ENCODE data around the gene MAP2.
A peak's percentile ranks its signal among the peaks of the same experiment; 100 is the strongest.

The MAP2 gene

GRCh38 chr2:209517436-209517835, 93.6 kb downstream of the MAP2 start:
- Mint-ChIP-seq H3K9me3 (peaks cover 0 to 3% of the 10 kb centered on the region in 2 donors), H3K27ac (no peak overlapping the region), H3K36me3 (peaks cover 0 to 3% of the 10 kb centered on the region in 2 donors), H3K4me3 (no peak overlapping the region), H3K27me3 (no peaks in the 10 kb centered on the region), H3K4me1 (peaks cover 2 to 11% of the 10 kb centered on the region in 2 donors)
- ATAC-seq (replicated peaks) (no peak), DNase-seq (no peak)

GRCh38 chr2:209519271-209519670, 95.4 kb downstream of the MAP2 start:
- Mint-ChIP-seq H3K4me3 (no peak overlapping the region), H3K36me3 (peaks cover 0 to 7% of the 10 kb centered on the region in 2 donors), H3K27me3 (no peaks in the 10 kb centered on the region), H3K27ac (no peak overlapping the region), H3K9me3 (peaks cover 0 to 6% of the 10 kb centered on the region in 2 donors), H3K4me1 (peaks cover 9 to 10% of the 10 kb centered on the region in 2 donors)
- ATAC-seq (replicated peaks) (no peak), DNase-seq (no peak)

- no peak overlapping the region for H3K4me3 Mint-ChIP-seq
- H3K27ac Mint-ChIP-seq, result no peak overlapping the region
Measured at GRCh38 chr2:209519906-209520305, 96.1 kb downstream of the MAP2 start.

GRCh38 chr2:209523041-209523740, 99.3 kb downstream of the MAP2 start:
- DNase-seq (no peak), ATAC-seq (replicated peaks) (no peak)
- peaks cover 0 to 4% of the 10 kb centered on the region in 2 donors for H3K9me3 Mint-ChIP-seq
- peaks cover 0 to 4% of the 10 kb centered on the region in 2 donors for H3K36me3 Mint-ChIP-seq
- H3K4me3 Mint-ChIP-seq, result no peak overlapping the region
- peak overlapping the region; percentile 68 for H3K27ac Mint-ChIP-seq
- H3K27me3 Mint-ChIP-seq, result no peaks in the 10 kb centered on the region
- peaks cover 19 to 38% of the 10 kb centered on the region in 2 donors for H3K4me1 Mint-ChIP-seq

More at GRCh38 chr2:209519906-209520305, 96.1 kb downstream of the MAP2 start:
- Mint-ChIP-seq H3K4me1 (peaks cover 9 to 10% of the 10 kb centered on the region in 2 donors), H3K27me3 (no peaks in the 10 kb centered on the region), H3K9me3 (peaks cover 0 to 6% of the 10 kb centered on the region in 2 donors), H3K36me3 (peaks cover 0 to 7% of the 10 kb centered on the region in 2 donors)
- DNase-seq (no peak), ATAC-seq (replicated peaks) (no peak)

GRCh38 chr2:209523867-209524266, 100.0 kb downstream of the MAP2 start:
- Mint-ChIP-seq H3K4me3 (peak overlapping the region; percentile 25 to 32), H3K9me3 (peaks cover 0 to 4% of the 10 kb centered on the region in 2 donors), H3K36me3 (peaks cover 0 to 4% of the 10 kb centered on the region in 2 donors), H3K27me3 (no peaks in the 10 kb centered on the region), H3K27ac (peak overlapping the region; percentile 86), H3K4me1 (peaks cover 19 to 38% of the 10 kb centered on the region in 2 donors)
- ATAC-seq (replicated peaks), result peak; percentile 74 to 75
- DNase-seq, result no peak

GRCh38 chr2:209525331-209525730, 101.5 kb downstream of the MAP2 start:
- DNase-seq, result no peak

GRCh38 chr2:209525834-209526281, 102.0 kb downstream of the MAP2 start:
- peaks cover 0 to 4% of the 10 kb centered on the region in 2 donors for H3K9me3 Mint-ChIP-seq
- peak overlapping the region; percentile 73 to 75 for H3K4me3 Mint-ChIP-seq
- H3K27me3 Mint-ChIP-seq, result no peaks in the 10 kb centered on the region
- H3K27ac Mint-ChIP-seq, result peak overlapping the region; percentile 79
- ATAC-seq (replicated peaks), result peak; percentile 19 to 24
- H3K36me3 Mint-ChIP-seq, result peaks cover 0 to 4% of the 10 kb centered on the region in 2 donors
- DNase-seq, result no peak
- H3K4me1 Mint-ChIP-seq, result peaks cover 19 to 38% of the 10 kb centered on the region in 2 donors

More at GRCh38 chr2:209525331-209525730, 101.5 kb downstream of the MAP2 start:
- H3K27me3 Mint-ChIP-seq, result no peaks in the 10 kb centered on the region
- H3K4me1 Mint-ChIP-seq, result peaks cover 19 to 38% of the 10 kb centered on the region in 2 donors
- H3K27ac Mint-ChIP-seq, result no peak overlapping the region
- H3K9me3 Mint-ChIP-seq, result peaks cover 0 to 4% of the 10 kb centered on the region in 2 donors
- H3K4me3 Mint-ChIP-seq, result peak overlapping the region in 1 of 2 donors; percentile 75
- ATAC-seq (replicated peaks), result no peak
- peaks cover 0 to 4% of the 10 kb centered on the region in 2 donors for H3K36me3 Mint-ChIP-seq

- Mint-ChIP-seq H3K4me3 (peak overlapping the region; percentile 59 to 63), H3K36me3 (peaks cover 0 to 4% of the 10 kb centered on the region in 2 donors), H3K9me3 (peaks cover 0 to 4% of the 10 kb centered on the region in 2 donors), H3K4me1 (peaks cover 19 to 38% of the 10 kb centered on the region in 2 donors), H3K27me3 (no peaks in the 10 kb centered on the region), H3K27ac (peak overlapping the region; percentile 66)
- ATAC-seq (replicated peaks) (peak; percentile 70 to 71), DNase-seq (no peak)
Measured at GRCh38 chr2:209526561-209526960, 102.7 kb downstream of the MAP2 start.

- Mint-ChIP-seq H3K4me3 (no peak overlapping the region), H3K36me3 (peaks cover 0 to 3% of the 10 kb centered on the region in 2 donors), H3K9me3 (peaks cover 3 to 4% of the 10 kb centered on the region in 2 donors), H3K4me1 (peaks cover 23 to 38% of the 10 kb centered on the region in 2 donors), H3K27ac (no peak overlapping the region), H3K27me3 (no peaks in the 10 kb centered on the region)
- ATAC-seq (replicated peaks) (no peak), DNase-seq (no peak)
Measured at GRCh38 chr2:209529579-209529978, 105.7 kb downstream of the MAP2 start.

- H3K27me3 Mint-ChIP-seq, result no peaks in the 10 kb centered on the region
- DNase-seq, result no peak
Measured at GRCh38 chr2:209532321-209532720, 108.5 kb downstream of the MAP2 start.

GRCh38 chr2:209533391-209533790, 109.5 kb downstream of the MAP2 start:
- Mint-ChIP-seq H3K27me3 (no peaks in the 10 kb centered on the region), H3K4me3 (no peak overlapping the region), H3K36me3 (peaks cover 0 to 3% of the 10 kb centered on the region in 2 donors), H3K4me1 (peaks cover 10 to 11% of the 10 kb centered on the region in 2 donors), H3K27ac (peak overlapping the region; percentile 26), H3K9me3 (peaks cover 2 to 3% of the 10 kb centered on the region in 2 donors)
- DNase-seq (no peak), ATAC-seq (replicated peaks) (no peak)

More at GRCh38 chr2:209532321-209532720, 108.5 kb downstream of the MAP2 start:
- Mint-ChIP-seq H3K4me3 (no peak overlapping the region), H3K27ac (no peak overlapping the region), H3K9me3 (peaks cover 3% of the 10 kb centered on the region in 2 donors), H3K4me1 (peaks cover 17% of the 10 kb centered on the region in 2 donors), H3K36me3 (peaks cover 0 to 3% of the 10 kb centered on the region in 2 donors)
- ATAC-seq (replicated peaks), result no peak

- Mint-ChIP-seq H3K4me1 (peaks cover 10 to 11% of the 10 kb centered on the region in 2 donors), H3K27ac (peak overlapping the region; percentile 81), H3K4me3 (no peak overlapping the region), H3K36me3 (peaks cover 0 to 3% of the 10 kb centered on the region in 2 donors), H3K27me3 (no peaks in the 10 kb centered on the region), H3K9me3 (peaks cover 2 to 3% of the 10 kb centered on the region in 2 donors)
- no peak for DNase-seq
- peak; percentile 75 to 97 for ATAC-seq (replicated peaks)
Measured at GRCh38 chr2:209534228-209534627, 110.4 kb downstream of the MAP2 start.

- no peaks in the 10 kb centered on the region for H3K27me3 Mint-ChIP-seq
- ATAC-seq (replicated peaks), result no peak
- H3K27ac Mint-ChIP-seq, result no peak overlapping the region
- H3K4me1 Mint-ChIP-seq, result peaks cover 10 to 11% of the 10 kb centered on the region in 2 donors
- peaks cover 2 to 3% of the 10 kb centered on the region in 2 donors for H3K9me3 Mint-ChIP-seq
- H3K4me3 Mint-ChIP-seq, result no peak overlapping the region
- peaks cover 0 to 3% of the 10 kb centered on the region in 2 donors for H3K36me3 Mint-ChIP-seq
- no peak for DNase-seq
Measured at GRCh38 chr2:209536363-209536762, 112.5 kb downstream of the MAP2 start.

GRCh38 chr2:209547726-209548125, 123.9 kb downstream of the MAP2 start:
- H3K4me1 Mint-ChIP-seq, result no peaks in the 10 kb centered on the region
- no peaks in the 10 kb centered on the region for H3K27me3 Mint-ChIP-seq
- DNase-seq (no peak), ATAC-seq (replicated peaks) (no peak)
- peaks cover 3 to 4% of the 10 kb centered on the region in 2 donors for H3K9me3 Mint-ChIP-seq
- no peak overlapping the region for H3K4me3 Mint-ChIP-seq
- H3K27ac Mint-ChIP-seq, result no peak overlapping the region
- no peaks in the 10 kb centered on the region for H3K36me3 Mint-ChIP-seq

GRCh38 chr2:209549589-209549988, 125.7 kb downstream of the MAP2 start:
- DNase-seq (no peak), ATAC-seq (replicated peaks) (no peak)
- Mint-ChIP-seq H3K36me3 (no peaks in the 10 kb centered on the region), H3K4me3 (no peak overlapping the region), H3K27ac (no peak overlapping the region), H3K4me1 (peaks cover 8 to 11% of the 10 kb centered on the region in 2 donors), H3K27me3 (no peaks in the 10 kb centered on the region), H3K9me3 (peaks cover 3 to 4% of the 10 kb centered on the region in 2 donors)
